IPS DF 6.9 (cell line): ENCODE results near the gene SNED1.
"Not testable (repeated sequence)": the region's sequence is repeated elsewhere in the genome, so short reads cannot be mapped to it uniquely, and the experiment has no call there.

Experiments used
- DNase-seq: peaks from one replicate; pipeline ENCODE4 v3.0.0-alpha.2; 2013; ENCODE audit warnings: low read depth, low spot score
- H3K27ac ChIP-seq: one replicate; pipeline ENCODE4 v1.5.1; 2013; ENCODE audit warnings: low read length, control low read depth
- H3K27me3 ChIP-seq: 2 replicates; pipeline ENCODE4 v1.6.1; 2013; ENCODE audit warnings: mild to moderate bottlenecking, low read length; ENCODE audit not compliant: control insufficient read depth, insufficient read depth
- H3K36me3 ChIP-seq: 2 replicates; pipeline ENCODE4 v1.6.1; 2013; ENCODE audit warnings: low read length; ENCODE audit not compliant: control insufficient read depth, insufficient read depth
- H3K4me1 ChIP-seq: 2 replicates; pipeline ENCODE4 v1.6.1; 2013; ENCODE audit warnings: low read length; ENCODE audit not compliant: control insufficient read depth, insufficient read depth
- H3K4me3 ChIP-seq: 2 replicates; pipeline ENCODE4 v1.5.1; 2013; ENCODE audit warnings: mild to moderate bottlenecking, low read length
- H3K9me3 ChIP-seq: 2 replicates; pipeline ENCODE4 v1.6.1; 2013; ENCODE audit warnings: low read length, inconsistent platforms; ENCODE audit not compliant: control insufficient read depth, insufficient read depth
- WGBS: extraction: QIAGEN DNeasy Blood & Tissue Kit; methylation state at CpG from one replicate; pipeline ENCODE4 v1.1.7; 2013; ENCODE audit warnings: mixed read lengths, missing lambda C conversion rate; ENCODE audit not compliant: insufficient read length, insufficient coverage; 5-methylcytosine and 5-hydroxymethylcytosine counted together

SNED1 gene

GRCh38 chr2:240966906-240967680 is 31.3 kb upstream of the SNED1 start:
- H3K27ac ChIP-seq, result no peak overlapping the region
- no peaks in the 10 kb centered on the region; the same call in 1 of the 2 replicates for H3K4me1 ChIP-seq
- WGBS, result no CpG with 5 or more reads among the region's 32 CpGs
- H3K4me3 ChIP-seq, result no peak overlapping the region
- no peak for DNase-seq
- H3K9me3 ChIP-seq, result no peaks in the 10 kb centered on the region
- H3K27me3 ChIP-seq, result no peaks in the 10 kb centered on the region
- no peaks in the 10 kb centered on the region for H3K36me3 ChIP-seq

DNA sequence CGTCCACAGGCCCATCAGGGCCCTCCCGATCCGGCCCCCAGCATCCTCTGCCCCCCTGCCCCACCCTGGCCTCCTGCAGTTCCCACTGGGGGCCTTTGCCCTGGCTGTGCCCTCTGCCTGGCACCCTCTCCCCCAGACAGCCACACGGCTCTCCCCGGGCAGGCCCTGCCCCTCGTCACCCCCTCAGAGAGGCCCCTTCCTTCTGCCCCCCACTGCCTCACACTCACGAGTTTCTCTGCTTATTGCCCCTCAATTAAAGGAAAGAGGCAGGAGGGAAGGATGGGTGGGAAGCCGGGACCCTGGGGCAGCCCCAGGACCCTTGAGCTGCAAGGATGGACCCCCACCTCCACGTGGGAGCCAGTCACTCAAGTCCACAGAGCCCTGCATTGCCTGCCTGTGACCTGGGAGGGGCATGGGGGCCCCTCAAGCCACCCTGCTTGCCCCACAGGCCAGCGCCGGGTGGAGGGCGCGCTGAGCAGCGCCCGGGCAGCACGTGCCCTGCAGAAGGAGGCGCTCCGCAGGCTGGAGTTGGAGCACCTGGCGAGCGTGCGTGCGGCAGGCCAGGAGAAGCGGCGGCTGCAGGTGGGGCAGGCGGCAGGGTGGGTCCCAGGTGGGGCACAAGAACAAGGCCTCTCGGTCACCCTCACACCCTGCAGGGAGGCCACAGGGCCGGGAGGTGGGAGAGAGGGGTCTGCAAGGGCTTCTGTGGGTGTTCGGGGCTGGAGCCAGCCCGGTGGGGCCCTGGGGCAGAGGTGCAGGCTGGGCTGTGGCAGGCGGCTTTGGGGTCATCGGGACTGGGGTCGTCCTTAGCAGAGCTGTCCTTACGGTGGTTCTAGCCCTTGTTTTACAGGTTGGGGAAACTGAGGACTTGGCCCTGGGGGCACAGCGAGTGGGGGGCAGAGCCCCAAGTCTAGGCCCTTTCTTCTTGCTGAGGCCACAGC is 30.5 kb upstream of the SNED1 start:
- Histone ChIP-seq H3K4me1 (no peaks in the 10 kb centered on the region; the same call in 1 of the 2 replicates), H3K4me3 (no peak overlapping the region), H3K36me3 (no peaks in the 10 kb centered on the region), H3K9me3 (no peaks in the 10 kb centered on the region), H3K27ac (no peak overlapping the region), H3K27me3 (no peaks in the 10 kb centered on the region)
- no CpG with 5 or more reads among the region's 34 CpGs for WGBS
- DNase-seq, result no peak

GRCh38 chr2:240968731-240969624 is 29.4 kb upstream of the SNED1 start:
- H3K9me3 ChIP-seq, result no peaks in the 10 kb centered on the region
- no peak overlapping the region for H3K4me3 ChIP-seq
- H3K36me3 ChIP-seq, result no peaks in the 10 kb centered on the region
- no peak for DNase-seq
- no peaks in the 10 kb centered on the region for H3K27me3 ChIP-seq
- no CpG with 5 or more reads among the region's 15 CpGs for WGBS
- H3K27ac ChIP-seq, result no peak overlapping the region
- H3K4me1 ChIP-seq, result no peaks in the 10 kb centered on the region; the same call in 1 of the 2 replicates

DNA sequence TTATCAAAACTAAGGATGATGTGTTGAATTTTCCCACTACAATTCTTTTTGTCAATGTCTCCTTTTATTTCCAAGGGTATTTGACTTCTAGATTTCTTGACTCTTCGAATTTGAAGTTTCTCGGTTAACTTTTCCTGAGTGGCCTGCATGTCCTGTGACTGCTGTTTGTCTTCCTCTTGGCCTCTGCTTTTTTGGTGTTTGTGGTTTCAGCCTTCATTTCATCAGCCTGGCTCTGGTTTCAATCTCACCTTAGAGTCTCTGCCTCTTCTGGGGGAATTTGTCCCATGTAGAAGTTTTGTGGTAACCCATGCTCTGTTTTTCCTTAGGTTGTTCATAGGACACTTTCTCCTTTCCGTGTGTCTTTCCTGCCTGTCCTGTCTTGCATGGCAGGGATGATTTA is 28.3 kb upstream of the SNED1 start:
- WGBS, result no CpG with 5 or more reads among the region's 3 CpGs
- no peaks in the 10 kb centered on the region for H3K27me3 ChIP-seq
- no peaks in the 10 kb centered on the region for H3K9me3 ChIP-seq
- no peak overlapping the region for H3K27ac ChIP-seq
- no peaks in the 10 kb centered on the region; the same call in 1 of the 2 replicates for H3K4me1 ChIP-seq
- H3K4me3 ChIP-seq, result no peak overlapping the region
- H3K36me3 ChIP-seq, result no peaks in the 10 kb centered on the region
- no peak for DNase-seq

- no peak overlapping the region for H3K27ac ChIP-seq
- no peaks in the 10 kb centered on the region for H3K9me3 ChIP-seq
- DNase-seq, result no peak
- H3K27me3 ChIP-seq, result no peaks in the 10 kb centered on the region
- no peaks in the 10 kb centered on the region for H3K36me3 ChIP-seq
- no peak overlapping the region for H3K4me3 ChIP-seq
- WGBS, result no CpG with 5 or more reads among the region's 15 CpGs
- H3K4me1 ChIP-seq, result no peaks in the 10 kb centered on the region
Observed at GRCh38 chr2:240970816-240971215, 27.6 kb upstream of the SNED1 start.

GRCh38 chr2:240972201-240972600 is 26.2 kb upstream of the SNED1 start:
- no peak overlapping the region for H3K27ac ChIP-seq
- no CpG with 5 or more reads among the region's 11 CpGs for WGBS
- no peaks in the 10 kb centered on the region for H3K9me3 ChIP-seq
- no peaks in the 10 kb centered on the region for H3K27me3 ChIP-seq
- no peak overlapping the region for H3K4me3 ChIP-seq
- H3K4me1 ChIP-seq, result no peaks in the 10 kb centered on the region
- DNase-seq, result no peak
- no peaks in the 10 kb centered on the region for H3K36me3 ChIP-seq

GRCh38 chr2:240972636-240973521 is 25.5 kb upstream of the SNED1 start:
- WGBS, result no CpG with 5 or more reads among the region's 17 CpGs
- DNase-seq, result no peak
- H3K4me1 ChIP-seq, result no peaks in the 10 kb centered on the region
- H3K9me3 ChIP-seq, result no peaks in the 10 kb centered on the region
- H3K36me3 ChIP-seq, result no peaks in the 10 kb centered on the region
- no peaks in the 10 kb centered on the region for H3K27me3 ChIP-seq
- no peak overlapping the region for H3K27ac ChIP-seq
- no peak overlapping the region for H3K4me3 ChIP-seq

DNA sequence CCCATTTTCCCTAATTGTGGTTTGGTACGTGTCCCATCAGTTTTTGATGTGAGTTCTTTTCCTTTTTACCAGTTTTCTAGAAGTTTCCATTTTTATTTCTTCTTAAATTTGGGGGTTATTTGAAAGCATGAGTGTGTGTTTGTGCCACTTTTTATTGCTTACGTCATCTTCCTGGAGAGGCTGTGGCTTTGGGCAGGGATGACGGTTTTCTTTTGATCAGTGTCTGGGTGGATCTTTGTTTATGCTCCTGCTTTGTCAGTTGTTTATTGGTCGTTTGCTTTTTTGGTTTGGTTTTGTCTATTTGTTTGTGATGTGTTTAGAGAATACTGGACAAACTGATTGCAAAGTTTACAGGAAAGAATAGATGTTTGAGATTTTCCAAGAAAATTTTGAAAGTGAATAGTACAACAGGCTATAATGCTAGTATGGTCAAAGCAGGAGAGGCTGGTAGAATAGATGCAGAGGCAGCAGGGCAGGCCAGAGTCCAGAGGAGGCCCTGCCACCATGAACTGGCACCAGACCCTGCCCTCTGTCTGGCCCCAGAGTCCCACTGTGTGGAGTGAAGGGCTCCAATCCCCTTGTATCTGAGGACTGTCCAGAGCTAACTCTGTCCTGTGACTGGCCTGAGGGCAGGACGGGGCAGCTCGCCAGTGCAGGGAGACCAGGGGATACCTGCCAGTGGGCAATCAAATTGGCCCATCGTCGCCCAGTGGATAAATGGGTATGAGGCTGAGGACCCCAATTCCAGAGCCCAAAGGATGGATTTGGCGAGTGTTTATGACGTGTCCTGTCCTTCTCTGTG is 23.4 kb upstream of the SNED1 start:
- no peak for DNase-seq
- Histone ChIP-seq H3K9me3 (no peaks in the 10 kb centered on the region), H3K27ac (no peak overlapping the region), H3K4me1 (no peaks in the 10 kb centered on the region), H3K27me3 (no peaks in the 10 kb centered on the region), H3K4me3 (no peak overlapping the region), H3K36me3 (no peaks in the 10 kb centered on the region)
- no CpG with 5 or more reads among the region's 10 CpGs for whole genome bisulfite sequencing

- H3K9me3 ChIP-seq, H3K27me3 ChIP-seq, H3K4me3 ChIP-seq, DNase-seq, H3K4me1 ChIP-seq, H3K27ac ChIP-seq, H3K36me3 ChIP-seq: not testable (repeated sequence)
- no CpG with 5 or more reads among the region's 4 CpGs for WGBS
Observed at GRCh38 chr2:240975903-240976302, 22.5 kb upstream of the SNED1 start.
